ENCODE results near the gene GDI1. TPM values are rescaled to one million over a fixed set of nuclear protein-coding genes. Genes with fewer than 3 reads are reported as not detected.

GDI1 gene
- total and polyA plus RNA-seq, 8 donors = 45.7 to 178 (median 66.5) TPM

DNA sequence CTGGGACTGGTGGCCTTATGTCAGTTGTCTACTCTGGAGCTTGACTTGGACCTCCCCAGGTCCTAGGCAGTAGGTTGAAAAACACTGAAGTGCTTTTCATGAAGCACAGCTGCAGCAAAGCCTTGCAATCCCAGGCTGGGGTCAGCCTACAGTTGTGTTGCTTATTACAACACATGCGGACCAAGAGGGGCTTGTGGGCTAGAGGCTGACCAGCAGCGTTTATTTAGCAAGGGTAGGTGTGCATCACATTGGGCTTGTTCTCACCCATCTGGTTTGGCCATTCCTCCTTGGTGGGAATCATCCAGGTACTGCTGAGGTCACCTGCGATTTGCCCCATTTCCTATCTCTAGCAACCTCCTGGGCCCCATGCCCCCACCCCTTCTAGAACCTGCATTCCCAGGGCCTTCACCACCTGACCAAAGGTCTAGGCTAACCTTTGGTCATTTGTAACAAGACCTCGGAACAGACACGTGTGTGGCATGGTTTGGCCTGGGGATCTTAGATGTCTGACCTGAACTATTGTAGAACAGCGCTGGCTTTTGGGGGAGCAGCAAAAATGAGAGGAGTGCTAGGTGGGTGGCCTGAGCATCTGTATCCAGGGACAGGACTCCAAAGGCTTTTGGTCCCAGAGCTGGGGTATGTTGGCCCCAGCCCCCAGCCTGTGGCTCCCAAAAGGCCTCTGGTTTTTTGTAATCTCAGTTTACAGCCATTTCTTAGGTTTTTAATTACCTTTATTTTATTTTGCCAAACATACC, 35.7 kb upstream of the GDI1 start:
- intact Hi-C loops (cut with DNase I; ENCODE audit: low total_unique reads) = no loop called here

GRCh38 chrX:154401918-154402621, 34.9 kb upstream of the GDI1 start:
- WGBS, 5 donors = 32 to 54% (median 36%) methylated on average over 6 of the region's 6 CpGs
- intact Hi-C loops (cut with DNase I; ENCODE audit: low total_unique reads) = no loop called here
- TF ChIP-seq CTCF (IDR thresholded peaks at IDR 0.05) (no peak), POLR2AphosphoS5 (IDR thresholded peaks at IDR 0.05) (peak in 1 of 3 donors; percentile 2), EP300 (IDR thresholded peaks at IDR 0.05) (no peak)
- DNase-seq = no peak
- Histone ChIP-seq H3K4me1 (peaks cover 9 to 31% (median 25%) of the 10 kb centered on the region in 4 donors), H3K9me3 (peaks cover 0 to 11% (median 0%) of the 10 kb centered on the region in 4 donors), H3K4me3 (no peak overlapping the region), H3K36me3 (peaks cover 17 to 36% (median 27%) of the 10 kb centered on the region in 4 donors), H3K27ac (peak overlapping the region in 2 of 5 donors; percentile 33 to 48), H3K27me3 (no peaks in the 10 kb centered on the region)

More for the DNA sequence above, 35.7 kb upstream of the GDI1 start:
- WGBS, 5 donors = 21 to 60% (median 44%) methylated on average over 1 to 6 of the region's 6 CpGs
- DNase-seq = peak in 1 of 2 donors; percentile 34
- Histone ChIP-seq H3K27ac (peak overlapping the region in 4 of 5 donors; percentile 12 to 95 (median 40)), H3K4me1 (peaks cover 9 to 31% (median 25%) of the 10 kb centered on the region in 4 donors), H3K27me3 (no peaks in the 10 kb centered on the region), H3K4me3 (peak overlapping the region in 2 of 4 donors; percentile 67 to 75), H3K36me3 (peaks cover 17 to 36% (median 27%) of the 10 kb centered on the region in 4 donors), H3K9me3 (peaks cover 0 to 11% (median 0%) of the 10 kb centered on the region in 4 donors)
- TF ChIP-seq EP300 (IDR thresholded peaks at IDR 0.05) (no peak), CTCF (IDR thresholded peaks at IDR 0.05) (no peak), POLR2A (IDR thresholded peaks at IDR 0.05) (peak in 1 of 4 donors; percentile 34), POLR2AphosphoS5 (IDR thresholded peaks at IDR 0.05) (peak in 2 of 3 donors; percentile 38 to 54)

- Histone ChIP-seq H3K36me3 (peaks cover 17 to 36% (median 27%) of the 10 kb centered on the region in 4 donors), H3K4me3 (no peak overlapping the region), H3K9me3 (peaks cover 0 to 11% (median 0%) of the 10 kb centered on the region in 4 donors), H3K27ac (peak overlapping the region in 1 of 5 donors; percentile 48), H3K4me1 (peaks cover 9 to 31% (median 25%) of the 10 kb centered on the region in 4 donors), H3K27me3 (no peaks in the 10 kb centered on the region)
- intact Hi-C loops (cut with DNase I; ENCODE audit: low total_unique reads) = no loop called here
- WGBS, 5 donors = 40 to 76% (median 61%) methylated on average over 3 to 19 of the region's 19 CpGs
- TF ChIP-seq POLR2A (IDR thresholded peaks at IDR 0.05) = no peak
- TF ChIP-seq CTCF (IDR thresholded peaks at IDR 0.05) = no peak
- TF ChIP-seq POLR2AphosphoS5 (IDR thresholded peaks at IDR 0.05) = no peak
- no peak for TF ChIP-seq EP300 (IDR thresholded peaks at IDR 0.05)
- DNase-seq = no peak
These were observed 34.3 kb upstream of the GDI1 start for GRCh38 chrX:154402622-154403127.

GRCh38 chrX:154403192-154403591, 33.8 kb upstream of the GDI1 start:
- peaks cover 0 to 6% (median 0%) of the 10 kb centered on the region in 4 donors for H3K9me3 ChIP-seq
- H3K4me1 ChIP-seq = peaks cover 9 to 31% (median 26%) of the 10 kb centered on the region in 4 donors
- peaks cover 17 to 36% (median 27%) of the 10 kb centered on the region in 4 donors for H3K36me3 ChIP-seq
- DNase-seq = no peak
- intact Hi-C loops (cut with DNase I; ENCODE audit: low total_unique reads) = no loop called here
- H3K27me3 ChIP-seq = no peaks in the 10 kb centered on the region
- TF ChIP-seq EP300 (IDR thresholded peaks at IDR 0.05) = no peak
- TF ChIP-seq POLR2A (IDR thresholded peaks at IDR 0.05) = no peak
- TF ChIP-seq POLR2AphosphoS5 (IDR thresholded peaks at IDR 0.05) = no peak
- no peak for TF ChIP-seq CTCF (IDR thresholded peaks at IDR 0.05)
- 80 to 100% (median 88%) methylated on average over 3 to 10 of the region's 10 CpGs for WGBS, 5 donors
- no peak overlapping the region for H3K27ac ChIP-seq
- H3K4me3 ChIP-seq = no peak overlapping the region

Data from stomach (tissue), 9 donors.